ENCODE measurements around the gene GDF15. TPM values are rescaled to one million over a fixed set of nuclear protein-coding genes. Genes with fewer than 3 reads are reported as not detected.
"Not testable (repeated sequence)": the region's sequence is repeated elsewhere in the genome, so short reads cannot be mapped to it uniquely, and the experiment has no call there.

GDF15 gene
- total RNA-seq, 1 donor from 2014 or later, result 95.0 TPM

DNA sequence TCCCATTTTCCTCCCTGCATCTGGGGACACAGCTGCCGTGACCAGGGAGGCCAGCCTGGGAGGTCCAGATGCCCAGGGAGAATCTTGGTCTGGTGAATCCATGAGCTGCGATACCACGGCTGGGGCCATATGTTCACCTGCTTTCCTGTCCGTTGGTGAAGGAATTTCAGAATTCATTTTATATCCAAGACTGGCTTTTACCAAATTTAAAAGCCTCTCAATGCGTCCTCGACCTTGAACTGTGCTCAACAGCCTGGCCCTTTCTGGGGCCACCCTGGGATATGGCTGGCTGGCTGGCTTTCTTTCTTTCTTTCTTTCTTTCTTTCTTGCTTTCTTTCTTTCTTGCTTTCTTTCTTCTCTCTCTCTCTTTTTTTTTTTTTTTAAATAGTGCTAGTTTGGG lies 22.2 kb upstream of the GDF15 start:
- DNase-seq (ENCODE audit: low read depth, low spot score), result no peak

DNA sequence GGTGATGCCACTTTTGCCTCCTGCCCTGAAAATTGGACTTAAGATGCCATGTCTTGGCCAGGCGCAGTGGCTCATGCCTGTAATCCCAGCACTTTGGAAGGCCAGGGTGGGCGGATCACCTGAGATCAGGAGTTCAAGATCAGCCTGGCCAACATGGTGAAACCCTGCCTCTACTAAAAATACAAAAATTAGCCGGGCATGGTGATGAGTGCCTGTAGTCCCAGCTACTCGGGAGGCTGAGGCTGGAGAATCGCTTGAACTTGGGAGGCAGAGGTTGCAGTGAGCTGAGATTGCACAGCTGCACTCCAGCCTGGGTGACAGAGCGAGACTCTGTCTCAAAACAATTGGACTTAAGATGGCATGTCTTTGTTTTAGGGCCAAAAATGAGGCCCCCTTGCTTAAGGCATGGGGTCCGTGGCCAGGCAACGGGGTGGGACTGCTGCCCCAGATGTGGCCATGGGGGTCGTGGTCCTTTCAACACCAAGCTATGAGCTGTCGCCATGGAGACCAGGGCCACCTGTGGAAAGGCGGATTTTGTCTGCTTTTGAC lies 21.6 kb upstream of the GDF15 start:
- DNase-seq (ENCODE audit: low read depth, low spot score), result not testable (repeated sequence)

DNA sequence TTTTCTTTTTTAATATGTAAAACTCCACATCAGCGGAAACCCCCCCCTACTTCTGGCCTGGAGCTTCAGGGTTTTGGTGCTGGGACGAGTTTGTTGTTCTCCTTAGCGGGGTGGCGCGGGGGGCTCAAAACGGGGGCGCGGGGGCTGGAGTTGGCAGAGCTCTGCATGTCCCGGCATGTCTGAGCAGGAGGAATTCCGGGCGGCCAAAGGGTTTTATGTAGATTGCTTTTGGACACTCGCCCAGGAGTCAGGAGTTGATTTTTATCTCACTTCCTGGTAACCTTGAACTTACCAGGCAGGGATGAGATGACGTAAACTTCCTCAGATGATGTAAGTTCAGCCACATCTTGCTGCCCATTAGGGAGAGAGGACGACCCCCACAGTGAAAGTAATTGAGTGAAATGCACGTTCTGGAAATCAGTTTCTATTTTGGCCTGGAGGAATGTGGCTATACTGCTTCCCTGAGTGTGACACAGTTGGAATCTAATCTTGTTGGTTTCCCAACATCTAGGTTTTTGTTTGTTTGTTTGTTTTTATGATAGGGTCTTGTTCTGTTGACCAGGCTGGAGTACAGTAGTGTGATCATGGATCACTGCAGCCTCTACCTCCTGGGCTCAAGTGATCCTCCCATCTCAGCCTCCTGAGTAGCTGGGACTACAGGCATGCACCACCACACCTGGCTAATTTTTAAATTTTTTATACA lies 21.0 kb upstream of the GDF15 start:
- DNase-seq (ENCODE audit: low read depth, low spot score), result peak; percentile 99

DNA sequence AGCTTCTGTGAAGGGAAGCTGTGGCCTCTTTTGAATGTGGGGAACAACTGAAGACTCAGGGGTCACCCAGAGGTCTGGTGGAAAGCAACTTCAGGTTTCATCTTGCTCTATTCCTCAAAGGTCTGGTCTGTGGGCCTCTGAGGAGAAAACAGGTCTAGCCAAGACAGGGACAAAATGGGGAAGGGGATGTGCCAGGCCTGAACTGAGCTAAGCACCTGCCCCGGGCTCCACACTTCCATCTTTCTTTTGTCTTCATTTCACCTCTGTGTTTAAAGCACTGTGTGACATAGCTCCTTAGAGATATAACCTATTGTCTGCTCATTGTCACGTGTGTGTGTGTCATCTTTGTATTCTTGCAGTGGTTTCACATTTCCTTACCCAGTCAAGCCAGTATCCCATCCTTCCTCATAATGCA lies 19.9 kb upstream of the GDF15 start:
- DNase-seq (ENCODE audit: low read depth, low spot score), result no peak

DNA sequence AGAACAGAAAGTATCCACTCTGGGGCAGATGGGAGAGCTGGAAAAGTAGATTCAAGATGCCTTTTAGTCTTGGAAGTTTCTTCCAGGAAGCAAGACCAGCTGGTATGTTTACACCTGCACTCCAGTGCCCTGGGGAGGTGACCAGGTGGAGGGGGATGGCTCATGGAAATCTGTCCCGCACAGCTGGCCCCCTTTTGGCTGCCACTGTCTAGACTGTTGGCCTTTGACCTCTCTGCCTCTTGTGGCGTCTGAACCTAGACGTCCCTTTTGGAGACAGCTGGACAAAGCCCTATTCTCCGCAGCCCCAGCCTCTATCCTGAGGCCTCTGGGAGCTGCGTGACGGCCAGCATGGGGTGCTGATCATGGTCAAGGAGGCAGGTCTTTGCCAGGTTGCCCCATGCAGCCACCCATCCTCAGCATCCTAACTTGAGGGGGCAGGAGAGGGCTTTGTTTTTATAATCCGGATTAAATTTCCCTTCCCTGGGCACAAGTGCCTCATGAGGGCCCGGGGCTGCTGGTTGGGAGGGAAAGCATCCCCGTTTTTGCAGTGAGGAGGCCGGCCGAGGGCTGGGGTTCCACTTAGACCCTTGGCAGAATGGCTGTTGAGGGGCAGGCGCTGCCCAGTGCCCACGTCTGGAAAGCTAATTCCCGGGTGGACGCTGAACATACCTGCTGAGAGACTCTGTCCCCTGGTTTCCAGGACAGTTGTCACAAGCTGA lies 17.3 kb upstream of the GDF15 start:
- no peak for DNase-seq (ENCODE audit: low read depth, low spot score)

DNA sequence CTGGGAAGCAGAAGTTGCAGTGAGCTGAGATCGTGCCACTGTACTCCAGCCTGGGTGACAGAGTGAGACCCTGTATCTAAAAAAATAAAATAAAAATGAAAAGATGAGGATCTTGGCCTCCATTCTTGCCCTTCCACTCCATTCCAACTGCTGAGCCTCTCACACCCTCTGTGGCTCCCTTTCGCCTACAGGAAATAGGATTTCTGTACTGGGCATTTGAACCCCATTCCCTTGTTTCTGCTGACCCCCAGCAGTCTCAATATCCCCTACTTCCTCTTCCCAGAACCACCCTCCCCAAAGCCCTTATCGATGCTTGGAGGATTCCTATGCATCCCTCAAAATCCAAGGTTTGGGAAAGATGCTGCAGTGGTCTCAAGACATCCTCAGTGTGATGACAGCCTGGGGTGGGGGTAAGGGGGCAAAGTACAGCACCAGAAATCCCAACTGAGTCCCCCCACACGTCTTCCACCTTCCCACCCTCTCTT lies 12.5 kb upstream of the GDF15 start:
- DNase-seq (ENCODE audit: low read depth, low spot score), result no peak

DNA sequence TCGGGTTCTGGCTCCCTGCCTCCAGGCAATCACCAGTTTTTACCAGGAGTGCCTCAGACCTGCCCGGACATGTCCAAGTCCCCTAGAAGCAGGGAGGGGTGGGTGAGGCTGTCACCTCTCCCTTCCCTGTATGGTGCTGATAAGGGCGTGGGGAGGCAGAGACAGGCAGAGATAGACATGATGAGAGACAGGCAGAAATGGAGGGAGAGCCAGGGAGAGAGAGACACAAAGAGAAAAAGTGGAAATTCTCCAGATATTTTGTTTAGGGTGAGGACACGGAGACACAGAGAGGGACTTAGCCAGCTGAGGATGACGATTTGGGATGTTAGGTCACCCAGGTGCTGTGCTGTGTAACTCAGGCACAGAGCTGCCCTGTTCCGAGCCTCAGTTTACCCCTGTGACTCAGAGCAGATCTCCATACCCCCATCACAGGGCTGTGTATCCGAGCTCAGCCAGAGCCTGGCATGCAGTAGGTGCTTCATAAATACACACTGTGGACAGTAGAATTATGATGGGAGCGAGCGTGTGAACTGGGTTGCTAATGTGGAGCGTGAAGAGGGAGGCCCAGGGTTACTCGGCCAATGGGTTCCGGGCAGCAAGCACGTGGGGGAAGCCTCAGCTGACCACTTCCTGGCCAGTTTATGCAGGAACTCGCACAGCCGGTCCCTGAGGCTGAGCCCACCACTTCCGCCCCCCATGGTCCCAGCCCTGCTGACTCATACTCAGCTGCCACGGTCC lies 11.9 kb upstream of the GDF15 start:
- DNase-seq (ENCODE audit: low read depth, low spot score), result peak; percentile 97

DNA sequence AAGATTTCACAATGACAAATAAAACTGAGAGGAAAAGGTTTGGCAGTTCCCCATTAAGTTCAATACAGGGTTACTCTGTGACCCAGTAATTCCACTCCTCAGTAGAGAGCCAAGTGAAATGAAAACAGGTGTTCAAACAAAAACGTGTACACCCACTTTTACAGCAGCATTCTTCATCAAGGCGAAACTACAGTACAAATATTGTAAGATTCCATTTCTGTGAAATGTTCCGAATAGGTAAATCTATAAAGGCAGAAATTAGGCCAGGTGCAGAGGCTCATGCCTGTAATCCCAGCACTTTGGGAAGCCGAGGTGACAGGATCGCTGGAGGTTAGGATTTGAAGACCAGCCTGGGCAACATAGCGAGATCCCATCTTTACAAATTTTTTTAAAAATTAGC lies 8.9 kb upstream of the GDF15 start:
- no peak for DNase-seq (ENCODE audit: low read depth, low spot score)

DNA sequence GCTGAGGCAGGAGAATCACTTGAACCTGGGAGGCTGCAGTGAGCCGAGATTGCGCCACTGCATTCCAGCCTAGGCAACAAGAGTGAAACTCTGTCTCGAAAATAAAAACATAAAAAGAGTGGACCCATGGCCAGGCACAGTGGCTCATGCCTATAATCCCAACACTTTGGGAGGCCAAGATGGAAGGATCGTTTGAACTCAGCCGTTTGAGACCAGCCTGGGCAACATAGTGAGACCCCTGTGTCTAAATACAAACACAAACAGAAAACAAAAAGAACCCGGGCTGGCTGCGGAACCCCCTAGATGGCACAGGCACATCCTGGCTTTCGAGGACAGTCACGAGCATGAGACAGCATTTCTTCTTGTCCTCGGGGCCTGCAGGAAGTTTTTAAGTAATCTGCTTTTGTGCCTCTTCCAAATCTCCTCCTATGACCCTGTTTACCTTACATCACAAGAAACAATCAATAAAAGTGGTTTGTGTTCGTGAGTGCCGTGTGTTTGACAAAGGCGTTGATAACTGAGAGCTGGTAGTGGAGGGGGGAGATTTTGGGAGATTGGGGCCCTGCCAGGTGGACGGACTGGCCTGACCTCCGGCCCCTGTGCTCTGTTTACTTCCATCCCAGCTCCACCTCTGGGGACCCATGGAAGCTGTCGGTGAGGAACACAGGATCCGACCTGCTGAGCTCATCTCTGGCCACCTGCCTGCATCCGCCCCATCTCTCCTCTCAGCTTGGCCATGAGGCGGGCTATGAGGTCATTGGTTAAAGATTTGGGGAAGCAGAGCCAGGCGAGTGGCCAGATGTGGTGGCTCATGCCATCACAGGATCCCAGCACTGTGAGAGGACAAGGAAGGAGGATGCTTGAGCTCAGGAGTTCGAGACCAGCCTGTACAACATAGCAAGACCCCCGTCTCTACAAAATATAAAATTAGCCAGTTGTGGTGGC lies 5.9 kb upstream of the GDF15 start:
- no peak for DNase-seq (ENCODE audit: low read depth, low spot score)

DNA sequence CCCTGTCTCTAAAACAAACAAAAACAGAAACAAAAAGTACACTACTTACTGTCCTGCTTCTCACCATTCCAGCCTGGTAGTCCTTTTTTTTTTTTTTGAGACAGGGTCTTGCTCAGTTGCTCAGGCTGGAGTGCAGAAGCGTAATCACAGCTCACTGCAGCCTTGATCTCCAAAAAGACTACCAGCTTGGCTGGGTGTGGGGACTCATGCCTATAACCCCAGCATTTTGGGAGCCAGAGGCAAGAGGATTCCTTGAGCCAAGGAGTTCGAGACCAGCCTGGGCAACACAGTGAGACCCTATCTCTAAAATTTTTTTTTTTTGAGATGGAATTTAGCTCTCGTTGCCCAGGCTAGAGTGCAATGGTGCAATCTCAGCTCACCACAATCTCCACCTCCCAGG lies 5.1 kb upstream of the GDF15 start:
- no peak for DNase-seq (ENCODE audit: low read depth, low spot score)

DNA sequence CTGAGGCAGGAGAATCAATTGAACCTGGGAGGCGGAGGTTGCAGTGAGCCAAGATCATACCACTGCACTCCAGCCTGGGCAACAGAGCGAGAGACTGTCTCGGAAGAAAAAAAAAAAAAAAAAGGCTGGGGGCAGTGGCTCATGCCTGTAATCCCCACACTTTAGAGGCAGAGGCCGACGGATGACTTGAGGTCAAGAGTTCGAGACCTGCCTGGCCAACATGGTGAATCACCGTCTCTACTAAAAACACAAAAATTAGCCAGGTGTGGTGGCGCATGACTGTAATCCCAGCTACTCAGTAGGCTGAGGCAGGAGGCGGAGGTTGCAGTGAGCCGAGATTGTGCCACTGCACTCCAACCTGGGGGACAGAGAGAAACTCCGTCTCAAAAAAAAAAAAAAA lies 2.3 kb upstream of the GDF15 start:
- not testable (repeated sequence) for DNase-seq (ENCODE audit: low read depth, low spot score)

DNA sequence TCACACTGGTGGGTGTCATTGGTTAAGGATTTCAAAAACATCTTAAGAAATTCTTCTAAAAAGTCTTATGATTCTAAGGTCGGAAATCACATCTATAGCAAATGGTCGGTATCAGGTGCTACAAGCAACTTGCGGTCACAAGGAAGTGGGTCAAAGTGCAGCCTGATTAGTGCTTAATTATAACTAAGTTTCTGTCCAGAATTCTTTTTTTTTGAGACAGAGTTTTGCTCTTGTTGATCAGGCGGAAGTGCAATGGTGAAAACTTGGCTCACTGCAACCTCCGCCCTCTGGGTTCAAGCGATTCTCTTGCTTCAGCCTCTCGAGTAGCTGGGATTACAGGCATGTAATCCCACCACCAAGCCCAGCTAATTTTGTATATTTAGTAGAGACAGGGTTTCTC lies 1.2 kb upstream of the GDF15 start:
- DNase-seq (ENCODE audit: low read depth, low spot score), result no peak

DNA sequence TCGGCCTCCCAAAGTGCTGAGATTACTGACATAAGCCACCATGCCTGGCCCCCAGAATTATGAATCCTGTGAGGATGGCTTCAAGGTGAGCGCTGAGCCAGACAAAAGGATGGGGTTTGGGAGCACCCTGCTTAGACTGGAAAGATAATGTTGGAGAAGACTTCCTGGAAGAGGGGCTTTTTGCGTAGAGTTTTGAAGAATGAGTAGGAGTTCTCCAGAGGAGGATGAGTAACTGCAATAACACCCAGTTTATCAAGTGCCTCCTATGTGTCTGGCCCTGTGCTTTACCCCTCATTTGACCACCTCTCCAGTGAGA lies 641 bp upstream of the GDF15 start:
- DNase-seq (ENCODE audit: low read depth, low spot score), result no peak

DNA sequence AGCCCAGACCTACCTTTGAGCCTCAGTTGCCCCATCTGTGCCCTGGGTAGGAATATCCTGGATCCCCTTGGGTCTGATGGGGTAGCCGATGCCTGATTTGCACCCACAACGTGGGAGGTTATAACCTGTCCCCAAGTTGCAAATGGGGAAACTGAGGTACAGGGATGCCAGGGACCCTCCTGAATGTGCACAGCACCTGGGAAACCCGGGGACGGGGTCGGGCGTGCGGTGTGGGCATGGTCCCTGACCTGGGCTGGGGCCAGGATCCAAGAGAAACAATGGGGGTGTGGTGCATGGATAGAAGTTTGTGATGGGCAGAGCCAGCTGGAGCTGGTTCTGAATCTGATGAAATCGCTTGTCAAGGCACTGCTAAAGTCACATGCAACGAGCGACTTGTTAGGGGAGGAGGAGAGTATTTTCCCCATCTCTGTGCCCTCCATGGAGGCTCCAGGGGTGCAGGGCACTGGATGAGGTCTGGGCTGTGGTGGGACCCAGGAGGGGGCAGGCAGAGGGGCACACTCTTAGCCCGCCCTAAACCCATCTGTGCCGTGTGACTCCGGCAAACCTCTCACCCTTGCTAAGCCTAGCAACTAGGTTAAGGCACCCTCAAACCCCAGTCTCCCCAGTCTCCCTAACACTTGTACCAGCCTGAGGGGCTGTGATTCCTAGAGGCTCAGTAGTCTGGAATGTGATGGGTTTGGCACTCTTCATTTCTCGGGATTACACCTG lies 749 bp downstream of the GDF15 start:
- no peak for DNase-seq (ENCODE audit: low read depth, low spot score)

DNA sequence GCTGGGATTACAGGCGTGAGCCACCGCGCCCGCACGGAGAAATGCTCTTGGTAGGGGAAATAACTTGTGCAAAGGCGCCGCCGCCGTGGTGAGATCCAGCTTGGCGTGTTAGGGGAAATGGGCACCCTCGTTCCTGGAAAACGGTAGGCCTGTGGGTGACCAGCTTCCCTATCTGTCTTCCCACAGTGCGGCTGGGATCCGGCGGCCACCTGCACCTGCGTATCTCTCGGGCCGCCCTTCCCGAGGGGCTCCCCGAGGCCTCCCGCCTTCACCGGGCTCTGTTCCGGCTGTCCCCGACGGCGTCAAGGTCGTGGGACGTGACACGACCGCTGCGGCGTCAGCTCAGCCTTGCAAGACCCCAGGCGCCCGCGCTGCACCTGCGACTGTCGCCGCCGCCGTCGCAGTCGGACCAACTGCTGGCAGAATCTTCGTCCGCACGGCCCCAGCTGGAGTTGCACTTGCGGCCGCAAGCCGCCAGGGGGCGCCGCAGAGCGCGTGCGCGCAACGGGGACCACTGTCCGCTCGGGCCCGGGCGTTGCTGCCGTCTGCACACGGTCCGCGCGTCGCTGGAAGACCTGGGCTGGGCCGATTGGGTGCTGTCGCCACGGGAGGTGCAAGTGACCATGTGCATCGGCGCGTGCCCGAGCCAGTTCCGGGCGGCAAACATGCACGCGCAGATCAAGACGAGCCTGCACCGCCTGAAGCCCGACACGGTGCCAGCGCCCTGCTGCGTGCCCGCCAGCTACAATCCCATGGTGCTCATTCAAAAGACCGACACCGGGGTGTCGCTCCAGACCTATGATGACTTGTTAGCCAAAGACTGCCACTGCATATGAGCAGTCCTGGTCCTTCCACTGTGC lies 2.4 kb downstream of the GDF15 start:
- DNase-seq (ENCODE audit: low read depth, low spot score), result no peak

DNA sequence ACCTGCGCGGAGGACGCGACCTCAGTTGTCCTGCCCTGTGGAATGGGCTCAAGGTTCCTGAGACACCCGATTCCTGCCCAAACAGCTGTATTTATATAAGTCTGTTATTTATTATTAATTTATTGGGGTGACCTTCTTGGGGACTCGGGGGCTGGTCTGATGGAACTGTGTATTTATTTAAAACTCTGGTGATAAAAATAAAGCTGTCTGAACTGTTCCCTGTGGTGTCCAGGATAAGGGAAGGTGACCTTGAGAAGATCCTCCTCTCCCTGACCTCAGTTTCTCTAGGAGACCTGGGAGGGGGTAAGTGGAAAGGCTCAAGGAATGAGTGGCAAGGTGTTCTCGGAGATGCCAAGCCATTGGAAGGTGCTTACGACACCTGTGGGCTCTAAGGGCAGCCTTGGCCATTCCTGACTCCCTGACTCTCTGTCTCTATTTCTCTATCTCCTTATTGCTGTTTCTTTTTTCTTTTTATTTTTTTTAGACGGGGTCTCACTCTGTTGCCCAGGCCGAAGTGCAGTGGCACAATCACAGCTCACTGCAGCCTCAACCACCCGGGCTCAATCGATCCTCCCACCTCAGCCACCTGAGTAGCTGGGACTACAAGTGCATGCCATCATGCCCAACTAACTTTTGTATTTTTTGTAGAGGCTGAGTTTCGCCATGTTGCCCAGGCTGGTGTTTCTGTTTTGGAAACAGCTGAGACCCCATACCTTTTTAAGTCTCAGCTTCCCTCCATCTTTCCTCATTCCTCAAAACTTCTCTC lies 3.2 kb downstream of the GDF15 start:
- no peak for DNase-seq (ENCODE audit: low read depth, low spot score)

DNA sequence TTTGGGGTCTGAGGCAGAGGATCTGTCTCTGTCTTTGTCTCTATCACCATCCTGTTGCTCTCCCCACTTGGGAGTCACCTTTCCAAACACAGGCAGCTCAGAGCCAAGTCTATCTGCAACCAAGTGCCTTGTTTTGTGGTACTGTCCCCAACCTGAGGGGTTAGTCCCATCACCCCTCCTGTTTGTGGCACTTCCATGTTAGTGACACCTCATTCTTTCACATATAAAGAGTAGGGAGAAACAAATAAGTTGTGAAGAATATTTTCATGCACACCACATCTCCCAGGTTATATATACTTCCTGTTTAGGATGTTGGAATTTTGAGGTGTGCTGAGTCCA lies 3.7 kb downstream of the GDF15 start:
- DNase-seq (ENCODE audit: low read depth, low spot score), result no peak

DNA sequence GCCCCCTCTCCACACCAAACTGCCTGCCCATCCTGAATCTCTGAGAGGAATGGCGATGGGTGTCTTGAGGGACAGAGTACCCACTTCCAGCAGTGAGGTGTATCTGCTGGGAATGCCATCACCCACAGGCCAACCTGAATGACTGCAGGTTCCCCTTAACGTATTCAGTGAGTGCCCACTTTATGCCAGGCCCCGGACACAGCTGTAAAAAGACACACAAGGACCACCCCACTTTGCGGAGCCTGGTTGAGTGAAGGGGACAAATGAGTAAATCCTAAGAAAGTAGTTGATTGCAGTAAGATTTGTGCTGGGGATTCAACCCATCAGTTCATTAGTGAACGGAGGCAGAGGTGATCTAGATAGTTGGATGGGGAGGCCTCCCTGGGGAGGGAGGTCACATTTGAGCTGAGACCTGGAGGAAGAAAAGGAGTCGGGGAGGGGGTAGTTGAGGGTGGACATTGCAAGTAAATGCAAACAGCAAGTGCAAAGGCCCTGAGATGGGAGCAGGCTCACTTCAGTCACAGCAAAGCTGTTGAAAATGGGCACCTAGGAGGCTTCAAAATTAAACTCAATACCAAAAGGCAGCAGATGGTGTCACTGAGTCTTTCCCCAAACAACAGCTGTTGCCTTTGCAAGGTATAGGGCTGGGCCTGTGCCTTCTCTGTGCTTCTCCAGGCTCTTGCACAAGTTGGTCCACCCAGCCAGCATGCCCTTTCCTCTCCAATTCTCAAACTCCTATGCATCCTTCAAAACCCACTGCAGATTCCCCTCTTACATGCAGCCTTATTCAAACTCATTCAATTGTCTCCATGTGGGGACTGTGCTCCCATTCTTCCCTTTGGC lies 4.3 kb downstream of the GDF15 start:
- no peak for DNase-seq (ENCODE audit: low read depth, low spot score)

All from pulmonary artery endothelial cell (primary cell).